A549 (cell line): ENCODE measurements around the gene PDE4D. TPM values are rescaled to one million over a fixed set of nuclear protein-coding genes. Genes with fewer than 3 reads are reported as not detected.

Source experiments
- ATAC-seq, 2 experiments: fragments of 200-7000 bp in 1 of 2; fragments of >200 bp in 1 of 2; cut with Nextera tagmentation in 1 of 2; cut with Tn5 transposase in 1 of 2; 3 replicates each; pipeline versions ENCODE4 v1.8.0 to v1.9.1; 2018 to 2020; ENCODE audit warnings: mild to moderate bottlenecking in 1 of 2, moderate library complexity in 1 of 2
- CTCF ChIA-PET: fragments of 300-600 bp; sonication (Branson Sonifier 250); formaldehyde crosslinking; extraction: SDS; loops from one replicate; lab custom pipeline; 2021; ENCODE audit warnings: antibody characterized with exemption, inconsistent platforms; lab: Yijun Ruan, JAX
- POLR2A ChIA-PET: fragments of 350-600 bp; formaldehyde crosslinking; extraction: SDS; loops from one replicate; lab custom pipeline; 2021; ENCODE audit warnings: antibody characterized with exemption, inconsistent platforms; lab: Yijun Ruan, JAX
- DNase-seq, 2 experiments: peaks; one replicate each; pipeline versions ENCODE4 v3.0.0 to v3.0.0-alpha.2; 2011 to 2016; ENCODE audit warnings: low read depth in 1 of 2, low spot score in 1 of 2
- FAIRE-seq: peaks from 2 replicates; lab custom pipeline; 2011; peaks lifted over from hg19 to GRCh38; lab: Jason Lieb, UNC
- H3K27ac ChIP-seq, 2 experiments: fragments of >200 bp; sonication (Bioruptor Twin); formaldehyde crosslinking; 3 replicates each; pipeline ENCODE4 v1.5.1; 2016 to 2017
- H3K4me1 ChIP-seq: fragments of >200 bp; sonication (Bioruptor Twin); formaldehyde crosslinking; 3 replicates; pipeline ENCODE4 v1.6.1; 2016
- H3K4me2 ChIP-seq: fragments of >200 bp; sonication (Bioruptor Twin); formaldehyde crosslinking; 3 replicates; pipeline ENCODE4 v1.6.1; 2016
- H3K4me3 ChIP-seq: fragments of >200 bp; sonication (Bioruptor Twin); formaldehyde crosslinking; 3 replicates; pipeline ENCODE4 v1.5.1; 2016
- H3K9me3 ChIP-seq: fragments of >200 bp; sonication (Bioruptor Twin); formaldehyde crosslinking; 3 replicates; pipeline ENCODE4 v1.6.1; 2016
- BHLHE40 ChIP-seq: IDR thresholded peaks from 2 replicates; pipeline ENCODE4 v1.6.1; 2012; ENCODE audit warnings: low read depth, low read length, inconsistent platforms
- CBX2 ChIP-seq: fragments of 200-600 bp; sonication (generic); IDR thresholded peaks from 2 replicates; pipeline ENCODE4 v1.6.1; 2016; ENCODE audit warnings: low read depth, mild to moderate bottlenecking, borderline replicate concordance
- CEBPB ChIP-seq, 2 experiments: fragments of >200 bp in 1 of 2; sonication (Bioruptor Twin) in 1 of 2; formaldehyde crosslinking in 1 of 2; IDR thresholded peaks; 2 replicates each; pipeline ENCODE4 v1.6.1; 2012 to 2016
- CHD2 ChIP-seq: fragments of 150-350 bp; IDR thresholded peaks from 2 replicates; pipeline ENCODE4 v1.6.1; 2014; ENCODE audit warnings: low read length; ENCODE audit not compliant: partially characterized antibody
- GATA3 ChIP-seq: IDR thresholded peaks from 2 replicates; pipeline ENCODE4 v1.6.1; 2012; ENCODE audit warnings: borderline replicate concordance
- HOXB13 ChIP-seq: fragments of 250-450 bp; sonication (Bioruptor Pico); IDR thresholded peaks from 2 replicates; pipeline ENCODE4 v1.5.0; 2020; ENCODE audit warnings: low read depth, mild to moderate bottlenecking, moderate library complexity
- JUNB ChIP-seq: fragments of >200 bp; sonication (Bioruptor Twin); formaldehyde crosslinking; IDR thresholded peaks from 2 replicates; pipeline ENCODE4 v1.6.1; 2016
- KDM5A ChIP-seq: fragments of 200-600 bp; sonication (generic); IDR thresholded peaks from 2 replicates; pipeline ENCODE4 v1.6.1; 2016; ENCODE audit warnings: antibody characterized with exemption, mild to moderate bottlenecking
- MAFK ChIP-seq: fragments of 450-650 bp; IDR thresholded peaks from 2 replicates; pipeline ENCODE4 v1.6.1; 2014; ENCODE audit not compliant: partially characterized antibody
- PHF8 ChIP-seq: fragments of 200-600 bp; sonication (generic); IDR thresholded peaks from 2 replicates; pipeline ENCODE4 v1.6.1; 2016; ENCODE audit warnings: low read depth, mild to moderate bottlenecking, antibody characterized with exemption, moderate library complexity, borderline replicate concordance
- POLR2A ChIP-seq: IDR thresholded peaks from 2 replicates; pipeline ENCODE4 v1.6.1; 2012; ENCODE audit warnings: mild to moderate bottlenecking, low read length
- RAD21 ChIP-seq, 2 experiments: fragments of >200 bp in 1 of 2; sonication (Bioruptor Twin) in 1 of 2; formaldehyde crosslinking in 1 of 2; IDR thresholded peaks in 1 of 2; conservative IDR thresholded peaks in 1 of 2; 2 replicates in 1 of 2; 3 replicates in 1 of 2; pipeline ENCODE4 v1.6.1; 2012 to 2018; ENCODE audit warnings: inconsistent platforms in 1 of 2
- RARB ChIP-seq: fragments of 250-450 bp; sonication (Bioruptor Pico); IDR thresholded peaks from 2 replicates; pipeline ENCODE4 v1.8.0; 2021; ENCODE audit warnings: mild to moderate bottlenecking, moderate library complexity
- SREBF2 ChIP-seq: fragments of 450-650 bp; IDR thresholded peaks from 2 replicates; pipeline ENCODE4 v1.6.1; 2014; ENCODE audit warnings: mild to moderate bottlenecking, moderate library complexity
- TFCP2L1 ChIP-seq: fragments of 250-450 bp; sonication (Bioruptor Pico); IDR thresholded peaks from 2 replicates; pipeline ENCODE4 v1.5.0; 2021; ENCODE audit warnings: mild to moderate bottlenecking
- WGBS: methylation state at CpG from one replicate; pipeline ENCODE4 v1.1.6; 2017; ENCODE audit errors: missing lambda C conversion rate; 5-methylcytosine and 5-hydroxymethylcytosine counted together
- polyA plus RNA-seq, 4 experiments: library from polyadenylated mRNA; depleted of rRNA in 3 of 4; stranded (reverse); fragments of >200 nt; fragmentation: RNase III in 1 of 4; extraction: RNeasy Plus Mini Kit Qiagen cat#74134 plus additional on column Dnase treatment in 1 of 4; gene quantifications; 2 replicates in 3 of 4; 3 replicates in 1 of 4; pipeline ENCODE4 v1.2.3, GENCODE V29; 2011 to 2017
- TF ChIP-seq, protein P1 (sequence below): fragments of >200 bp; sonication (Bioruptor Twin); formaldehyde crosslinking; IDR thresholded peaks from 3 replicates; pipeline ENCODE4 v1.6.1; 2016
- TF ChIP-seq, protein P2 (sequence below): fragments of 250-450 bp; sonication (Bioruptor Pico); IDR thresholded peaks from 2 replicates; pipeline ENCODE4 v1.5.0; 2021; ENCODE audit warnings: mild to moderate bottlenecking, moderate library complexity, borderline replicate concordance

The PDE4D gene
- polyA plus RNA-seq, 2 of the 4 experiments (the other 2 are of a cell fraction) = 74.0 to 213 TPM

DNA sequence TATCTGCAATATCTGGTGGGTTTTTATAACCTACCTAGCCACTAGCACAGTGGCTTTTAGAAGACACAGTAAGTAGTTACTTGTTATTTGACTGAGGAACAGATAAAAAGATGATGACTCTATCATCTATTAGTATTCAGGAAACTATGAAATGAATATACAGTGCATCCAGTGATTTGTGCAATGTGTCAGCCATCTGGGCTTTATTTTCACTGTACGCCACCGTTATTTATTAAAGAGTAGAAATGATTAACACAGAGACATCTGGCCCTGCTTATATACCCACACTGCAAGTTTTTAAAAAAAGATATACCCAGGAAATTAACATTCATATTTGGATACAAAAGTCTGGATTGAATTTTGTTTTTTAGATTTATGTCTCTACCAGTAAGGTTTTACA lies 408.4 kb downstream of the PDE4D start:
- peak; percentile 46 for FAIRE-seq
- ChIA-PET POLR2A (no interaction called here), CTCF (no interaction called here)
- Histone ChIP-seq H3K27ac (peak overlapping the region; percentile 74 to 76), H3K4me3 (peak overlapping the region; percentile 2; the same call in 1 of the 3 replicates), H3K9me3 (no peaks in the 10 kb centered on the region), H3K4me1 (peaks cover 92% of the 10 kb centered on the region), H3K4me2 (peak overlapping the region; percentile 77)
- no peak for DNase-seq
- TF ChIP-seq, protein P1, sequence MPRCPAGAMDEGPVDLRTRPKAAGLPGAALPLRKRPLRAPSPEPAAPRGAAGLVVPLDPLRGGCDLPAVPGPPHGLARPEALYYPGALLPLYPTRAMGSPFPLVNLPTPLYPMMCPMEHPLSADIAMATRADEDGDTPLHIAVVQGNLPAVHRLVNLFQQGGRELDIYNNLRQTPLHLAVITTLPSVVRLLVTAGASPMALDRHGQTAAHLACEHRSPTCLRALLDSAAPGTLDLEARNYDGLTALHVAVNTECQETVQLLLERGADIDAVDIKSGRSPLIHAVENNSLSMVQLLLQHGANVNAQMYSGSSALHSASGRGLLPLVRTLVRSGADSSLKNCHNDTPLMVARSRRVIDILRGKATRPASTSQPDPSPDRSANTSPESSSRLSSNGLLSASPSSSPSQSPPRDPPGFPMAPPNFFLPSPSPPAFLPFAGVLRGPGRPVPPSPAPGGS = no peak
- TF ChIP-seq HOXB13 (CRISPR knock-in tag) = no peak
- no peak for TF ChIP-seq BHLHE40
- no peak for ATAC-seq
- WGBS = 29% methylated on average over 2 of the region's 2 CpGs

DNA sequence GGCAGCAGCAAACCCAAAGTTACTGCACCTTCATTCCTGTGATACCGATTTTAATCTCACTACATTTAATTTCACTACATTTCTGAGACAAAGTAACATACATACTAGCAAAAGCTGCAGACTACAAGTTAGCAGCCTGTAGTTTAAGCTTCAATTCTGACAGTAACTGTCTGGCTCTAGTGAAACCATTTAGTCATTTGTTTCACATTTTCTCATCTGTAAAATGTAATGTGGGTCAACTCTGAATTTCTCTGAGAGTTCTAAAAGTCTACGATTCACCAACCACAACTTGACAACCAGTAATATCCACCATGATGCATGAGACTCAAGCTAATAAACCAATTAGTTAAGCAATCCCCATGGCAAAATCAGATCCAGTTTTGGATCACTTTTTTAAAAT lies 408.9 kb downstream of the PDE4D start:
- Histone ChIP-seq H3K9me3 (no peaks in the 10 kb centered on the region), H3K4me2 (peak overlapping the region; percentile 77), H3K4me1 (peaks cover 91% of the 10 kb centered on the region), H3K27ac (peak overlapping the region; percentile 74 to 76), H3K4me3 (0 out of 3 replicates have a peak overlapping the region, but pooled peaks have one; percentile 2)
- TF ChIP-seq POLR2A (no peak), MAFK (no peak), CEBPB (IDR thresholded peaks at IDR 0.05) (no peak), RAD21 (conservative IDR thresholded peaks at IDR 0.05 in 1 of 2, IDR thresholded peaks at IDR 0.05 in 1 of 2) (no peak), PHF8 (no peak)
- ATAC-seq (no peak), DNase-seq (no peak), FAIRE-seq (no peak)
- WGBS = 40% methylated on average over 2 of the region's 2 CpGs
- ChIA-PET POLR2A (no interaction called here), CTCF (interaction anchor here (1.2 kb wide), 1 partner anchor 21 kb away, joined by 3 read pairs; no protein-coding TSS in a partner anchor)

DNA sequence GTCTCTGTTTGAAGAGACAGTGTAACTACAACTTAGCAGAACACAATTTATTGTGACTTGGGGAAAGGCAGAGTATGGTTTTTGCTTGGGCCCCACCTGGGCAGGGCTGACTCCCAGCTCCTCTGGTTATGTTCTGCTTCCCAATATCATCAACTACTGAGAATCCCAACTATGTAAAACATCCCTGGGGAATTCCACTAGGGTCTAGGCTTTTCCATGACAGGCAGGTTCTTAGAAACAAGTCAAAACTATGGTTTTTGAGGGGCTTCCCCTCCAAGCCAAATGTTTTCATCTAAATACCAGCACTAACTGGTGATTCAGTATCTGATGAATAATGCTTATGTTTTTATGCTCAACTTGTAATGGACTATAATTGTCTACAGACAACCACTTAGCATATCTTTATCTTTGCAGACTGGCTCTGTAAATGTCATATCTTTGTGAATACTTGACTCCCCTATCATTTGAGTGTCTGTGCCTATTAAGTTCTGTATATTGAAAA lies 409.5 kb downstream of the PDE4D start:
- CTCF ChIA-PET = interaction anchor here (1.0 to 1.2 kb wide), 3 partner anchors 11 to 182 kb away, joined by 3 to 4 read pairs (median 3); no protein-coding TSS in a partner anchor
- ATAC-seq (peak; percentile 16 to 65; a peak in 3 of 6 replicates), FAIRE-seq (peak; percentile 67), DNase-seq (peak in 1 of 2 experiments; percentile 55)
- Histone ChIP-seq H3K4me3 (no peak overlapping the region), H3K4me1 (peaks cover 91% of the 10 kb centered on the region), H3K27ac (peak overlapping the region; percentile 74 to 76), H3K9me3 (no peaks in the 10 kb centered on the region), H3K4me2 (peak overlapping the region; percentile 77)
- POLR2A ChIA-PET = no interaction called here
- TF ChIP-seq SREBF2 (no peak), GATA3 (peak; percentile 59; the same call in 1 of the 2 replicates)

DNA sequence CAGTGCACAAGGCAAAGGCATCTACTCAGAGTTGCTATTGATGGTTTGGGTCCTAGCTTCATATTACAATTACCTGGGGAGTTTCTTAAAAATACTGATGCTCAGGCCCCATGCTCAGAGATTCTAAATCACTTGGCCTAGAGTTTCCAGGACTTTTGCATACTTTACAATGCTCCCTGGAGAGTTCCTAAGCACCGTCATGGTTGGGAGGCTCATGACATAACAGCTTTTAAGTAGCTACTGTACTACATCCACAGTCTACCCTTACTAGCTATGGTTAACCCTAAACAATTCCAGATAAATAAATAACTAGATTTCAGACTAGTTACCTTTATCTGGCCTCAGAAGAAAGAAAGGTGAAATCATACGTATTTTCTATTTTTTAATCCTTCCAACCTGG lies 414.4 kb downstream of the PDE4D start:
- H3K27ac ChIP-seq = peak overlapping the region in 1 of 2 experiments; percentile 36; a peak in 1 of 6 replicates
- FAIRE-seq = no peak
- no peaks in the 10 kb centered on the region for H3K9me3 ChIP-seq
- ATAC-seq = peak in 1 of 2 experiments; percentile 44; a peak in 2 of 6 replicates
- H3K4me1 ChIP-seq = peaks cover 72% of the 10 kb centered on the region
- no peak overlapping the region for H3K4me3 ChIP-seq
- ChIA-PET CTCF (no interaction called here), POLR2A (no interaction called here)
- 69% methylated on average over 2 of the region's 2 CpGs for WGBS
- DNase-seq = no peak
- TF ChIP-seq JUNB = no peak
- no peak for TF ChIP-seq CBX2
- H3K4me2 ChIP-seq = peak overlapping the region; percentile 13; the same call in 1 of the 3 replicates

DNA sequence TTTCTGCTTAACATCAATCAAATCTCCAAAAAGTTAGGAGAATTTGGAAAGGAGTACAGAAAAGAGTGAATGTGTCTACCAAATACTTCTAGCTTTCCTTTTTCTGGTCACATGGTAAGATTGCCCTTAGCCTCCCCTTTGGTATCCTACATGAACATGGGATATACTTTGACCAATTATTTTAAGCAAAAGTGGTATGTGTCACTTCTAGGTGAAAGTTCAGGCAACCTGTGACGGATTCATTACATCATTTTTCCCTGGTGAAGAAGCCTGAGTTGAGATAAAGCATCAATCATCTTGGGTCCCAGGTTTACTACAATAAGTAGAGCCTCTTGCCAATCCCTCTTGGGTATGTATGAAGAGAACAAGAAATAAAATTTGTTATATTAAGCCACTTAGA lies 419.2 kb downstream of the PDE4D start:
- peak overlapping the region; percentile 41; the same call in 2 of the 3 replicates for H3K4me2 ChIP-seq
- TF ChIP-seq GATA3 (no peak), RARB (CRISPR knock-in tag) (no peak), CHD2 (no peak), KDM5A (no peak), TFCP2L1 (CRISPR knock-in tag) (no peak)
- TF ChIP-seq, protein P2, sequence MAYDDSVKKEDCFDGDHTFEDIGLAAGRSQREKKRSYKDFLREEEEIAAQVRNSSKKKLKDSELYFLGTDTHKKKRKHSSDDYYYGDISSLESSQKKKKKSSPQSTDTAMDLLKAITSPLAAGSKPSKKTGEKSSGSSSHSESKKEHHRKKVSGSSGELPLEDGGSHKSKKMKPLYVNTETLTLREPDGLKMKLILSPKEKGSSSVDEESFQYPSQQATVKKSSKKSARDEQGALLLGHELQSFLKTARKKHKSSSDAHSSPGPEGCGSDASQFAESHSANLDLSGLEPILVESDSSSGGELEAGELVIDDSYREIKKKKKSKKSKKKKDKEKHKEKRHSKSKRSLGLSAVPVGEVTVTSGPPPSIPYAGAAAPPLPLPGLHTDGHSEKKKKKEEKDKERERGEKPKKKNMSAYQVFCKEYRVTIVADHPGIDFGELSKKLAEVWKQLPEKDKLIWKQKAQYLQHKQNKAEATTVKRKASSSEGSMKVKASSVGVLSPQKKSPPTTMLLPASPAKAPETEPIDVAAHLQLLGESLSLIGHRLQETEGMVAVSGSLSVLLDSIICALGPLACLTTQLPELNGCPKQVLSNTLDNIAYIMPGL = no peak
- CTCF ChIA-PET = no interaction called here
- H3K9me3 ChIP-seq = no peaks in the 10 kb centered on the region
- WGBS = 90% methylated on average over 1 of the region's 1 CpG
- DNase-seq (no peak), FAIRE-seq (no peak), ATAC-seq (no peak)
- H3K27ac ChIP-seq = peak overlapping the region in 1 of 2 experiments; percentile 4; a peak in 1 of 6 replicates
- no peak overlapping the region for H3K4me3 ChIP-seq
- H3K4me1 ChIP-seq = peaks cover 80% of the 10 kb centered on the region
- POLR2A ChIA-PET = no interaction called here
